Ramos (cell line): ENCODE results near the gene CD151.

Experiments used
- in situ Hi-C: fragments of 300-500 bp; cut with MboI; formaldehyde crosslinking; loops from one replicate; pipeline ENCODE4 v1.14.3; 2022; ENCODE audit warnings: low sequenced_read_pairs; ENCODE audit not compliant: unreplicated experiment

CD151 gene

GRCh38 chr11:796565-797295 lies 36.0 kb upstream of the CD151 start:
- in situ Hi-C loops: no loop called here

DNA sequence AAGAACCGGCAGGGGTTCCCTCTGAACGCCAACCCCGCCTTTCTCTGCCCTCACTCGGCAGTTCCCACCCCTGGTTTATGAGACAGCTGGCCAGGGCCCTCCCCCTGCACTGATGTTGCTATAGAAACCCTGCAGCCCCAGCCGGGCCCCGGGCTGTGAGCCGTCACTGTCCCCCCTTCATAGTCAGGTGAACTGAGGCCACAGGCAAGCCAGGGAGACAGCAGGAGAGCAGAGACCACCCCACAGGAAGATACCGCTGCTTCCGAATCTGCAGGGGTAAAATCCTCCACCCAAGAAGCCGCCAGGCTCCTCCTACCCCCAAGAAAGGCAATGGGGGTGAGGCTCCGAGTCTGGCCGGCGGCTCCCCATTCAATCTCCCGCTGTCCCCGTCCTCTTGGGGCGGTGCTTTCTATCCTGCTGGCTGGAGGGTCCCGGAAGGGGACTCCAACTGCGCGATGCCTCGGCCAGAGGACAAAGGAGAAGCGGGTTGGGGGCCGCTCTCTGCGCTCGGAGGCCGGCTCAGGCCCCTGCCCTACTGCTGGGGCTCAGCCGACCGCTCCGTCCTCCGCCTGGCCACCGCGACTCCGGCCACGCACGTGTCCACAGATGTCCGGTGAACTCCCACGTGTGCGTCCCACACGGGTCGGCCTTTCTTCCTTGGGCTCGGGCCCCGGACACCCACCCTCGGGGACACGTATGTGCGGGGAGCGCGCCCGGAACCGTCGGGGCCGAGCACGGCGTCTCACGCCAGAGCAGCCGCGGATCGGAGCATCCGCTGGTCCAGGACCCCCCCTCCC lies 35.3 kb upstream of the CD151 start:
- in situ Hi-C loops: no loop called here

DNA sequence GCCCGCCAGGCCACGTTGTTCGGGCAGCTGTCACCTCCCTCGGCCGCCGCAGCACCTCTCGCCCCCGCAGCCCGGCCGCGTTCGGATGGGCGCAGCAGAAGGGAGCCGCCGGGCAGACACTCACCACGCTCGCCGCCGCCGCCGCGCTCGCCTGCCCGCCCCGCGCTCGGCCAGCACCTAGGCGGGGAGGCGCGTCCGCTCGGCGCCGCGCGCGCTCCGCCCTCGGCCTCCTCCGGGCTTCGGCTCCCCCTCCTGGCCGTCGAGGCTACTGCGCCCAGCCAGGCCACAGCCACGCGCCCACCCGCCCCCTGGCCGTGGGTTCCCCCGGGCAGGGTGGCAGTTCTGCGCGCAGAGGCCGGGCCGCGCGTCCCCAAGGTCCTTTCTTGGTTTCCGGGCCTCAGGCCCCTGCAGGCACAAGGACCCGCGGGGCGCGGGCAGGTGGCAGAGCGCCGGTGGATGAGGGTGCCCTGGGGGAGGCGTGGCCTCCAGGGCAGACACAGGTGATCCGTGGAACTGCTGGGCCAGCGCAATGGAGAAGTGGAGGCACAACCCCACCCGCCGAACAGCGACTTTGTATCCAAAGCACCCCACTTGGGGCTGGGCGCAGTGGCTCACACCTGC lies 34.5 kb upstream of the CD151 start, which contains the start of gene SLC25A22:
TSS of gene SLC25A22 (minus strand) at position 189 of the 621 bp plus-strand sequence. CDS start 3,275 bp downstream, outside the sequence.
- in situ Hi-C loops: no loop called here

DNA sequence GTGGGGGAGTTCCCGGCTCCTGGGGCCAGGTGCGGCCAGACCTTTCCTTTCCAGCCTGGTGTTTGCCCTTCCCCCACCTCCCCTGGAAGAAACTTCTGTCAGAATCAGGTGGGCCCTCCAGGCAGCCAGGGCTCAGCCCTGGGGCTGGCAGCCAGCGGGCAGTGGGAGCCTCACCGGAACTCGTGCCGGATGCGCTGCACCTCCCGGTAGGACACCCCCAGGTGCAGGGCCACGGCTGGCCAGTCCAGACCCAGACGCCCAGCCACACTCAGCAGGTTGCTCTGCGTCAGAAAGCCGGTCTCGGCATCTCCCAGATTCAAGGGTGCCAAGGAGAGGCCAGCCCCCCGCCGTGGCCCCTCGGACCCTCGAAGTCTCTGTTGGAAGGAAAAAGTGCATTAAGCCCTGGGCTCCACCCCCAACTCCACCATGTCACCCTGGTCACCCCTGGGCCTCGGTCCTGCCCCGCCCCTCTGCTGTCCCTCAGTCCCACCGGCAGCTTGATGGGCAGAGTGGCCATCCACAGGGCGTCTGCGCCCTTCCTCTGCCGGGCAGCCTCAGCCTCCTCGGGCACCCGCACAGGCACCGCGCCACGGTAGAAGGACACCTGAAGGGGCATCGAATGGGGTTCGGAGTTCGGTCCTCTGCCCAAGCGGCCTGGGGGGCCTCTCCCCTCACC lies 33.0 kb upstream of the CD151 start:
- in situ Hi-C loops: loop anchor here (25.0 kb wide), 1 partner anchor 1588 kb away; the partner anchor contains the start of gene CD81

GRCh38 chr11:800473-800872 lies 32.3 kb upstream of the CD151 start:
- in situ Hi-C loops: loop anchor here (25.0 kb wide), 1 partner anchor 1587 kb away; the partner anchor contains the start of gene CD81

GRCh38 chr11:801097-801780 lies 31.5 kb upstream of the CD151 start:
- in situ Hi-C loops: loop anchor here (25.0 kb wide), 1 partner anchor 1586 kb away; the partner anchor contains the start of gene CD81

DNA sequence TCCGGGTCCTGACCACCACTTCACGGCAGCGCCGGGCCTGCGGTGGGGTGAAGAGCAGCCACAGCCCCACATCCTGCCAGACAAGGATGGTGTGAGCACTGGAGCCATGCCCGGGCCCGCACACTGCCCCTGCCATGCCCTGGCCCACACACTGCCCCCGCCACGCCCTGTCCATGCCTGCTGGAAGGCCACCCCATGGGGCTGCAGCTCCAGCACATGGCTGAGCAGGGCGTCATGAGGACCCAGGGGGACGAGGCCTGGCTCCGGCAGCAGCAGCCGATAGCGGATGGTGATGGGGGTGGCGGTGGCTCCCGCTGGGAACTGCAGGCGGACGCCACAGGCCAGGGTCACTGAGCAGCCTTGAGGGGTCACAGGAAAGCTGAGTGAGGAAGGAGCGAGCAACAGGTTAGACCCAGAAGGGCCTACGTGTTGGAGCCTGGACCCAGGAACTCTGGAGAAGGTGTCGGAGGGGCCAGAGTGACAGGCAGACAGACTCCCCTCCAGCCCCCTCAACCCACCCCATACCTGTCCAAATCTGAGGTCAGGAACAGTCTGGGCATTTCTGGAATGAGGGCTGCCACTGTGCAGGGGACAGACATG lies 30.6 kb upstream of the CD151 start:
- in situ Hi-C loops: loop anchor here (25.0 kb wide), 1 partner anchor 1585 kb away; the partner anchor contains the start of gene CD81

DNA sequence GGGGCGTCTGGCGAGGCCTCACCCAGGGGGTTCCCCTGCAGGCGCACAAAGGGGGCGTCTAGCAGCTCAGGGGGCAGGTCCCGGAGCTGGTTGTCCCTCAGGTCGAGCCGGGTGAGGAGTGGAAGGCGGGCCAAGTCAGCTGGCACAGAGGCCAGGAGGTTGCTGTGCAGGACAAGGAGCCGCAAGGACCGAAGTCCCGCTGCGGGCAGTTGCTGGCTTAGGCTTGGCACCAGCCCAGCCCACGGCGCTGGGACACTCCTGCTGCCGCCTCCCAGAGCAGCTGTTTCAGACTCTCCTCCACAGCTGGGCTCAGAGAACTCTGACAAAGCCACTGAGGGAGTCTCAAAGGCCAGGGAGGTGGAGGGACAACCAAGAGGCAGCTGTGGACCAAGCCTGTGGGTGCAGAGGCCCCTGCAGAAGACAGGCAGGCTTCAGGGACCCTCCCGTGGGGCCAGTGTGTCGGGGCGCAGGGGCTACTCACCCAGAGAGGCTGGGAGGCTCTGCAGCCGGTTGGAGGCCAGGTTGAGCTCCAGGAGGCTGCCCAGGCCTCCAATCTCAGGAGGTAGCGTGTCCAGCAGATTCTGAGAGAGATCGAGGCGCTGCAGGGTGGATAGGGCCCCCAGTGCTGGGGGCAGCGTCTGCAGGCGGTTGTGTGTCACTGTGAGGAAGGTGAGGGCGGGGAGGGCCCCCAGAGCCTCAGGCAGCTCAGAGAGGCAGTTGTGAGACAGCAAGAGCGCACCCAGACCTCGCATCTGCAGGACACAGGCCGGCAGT lies 29.9 kb upstream of the CD151 start:
- in situ Hi-C loops: loop anchor here (25.0 kb wide), 1 partner anchor 1584 kb away; the partner anchor contains the start of gene CD81

- in situ Hi-C loops: loop anchor here (25.0 kb wide), 1 partner anchor 1584 kb away; the partner anchor contains the start of gene CD81
These were observed 29.3 kb upstream of the CD151 start for GRCh38 chr11:803467-803742.

- in situ Hi-C loops: loop anchor here (25.0 kb wide), 1 partner anchor 1583 kb away; the partner anchor contains the start of gene CD81
These were observed 28.8 kb upstream of the CD151 start for GRCh38 chr11:803770-804598.

- in situ Hi-C loops: loop anchor here (25.0 kb wide), 1 partner anchor 1583 kb away; the partner anchor contains the start of gene CD81
These were observed 28.2 kb upstream of the CD151 start for GRCh38 chr11:804599-804964.

DNA sequence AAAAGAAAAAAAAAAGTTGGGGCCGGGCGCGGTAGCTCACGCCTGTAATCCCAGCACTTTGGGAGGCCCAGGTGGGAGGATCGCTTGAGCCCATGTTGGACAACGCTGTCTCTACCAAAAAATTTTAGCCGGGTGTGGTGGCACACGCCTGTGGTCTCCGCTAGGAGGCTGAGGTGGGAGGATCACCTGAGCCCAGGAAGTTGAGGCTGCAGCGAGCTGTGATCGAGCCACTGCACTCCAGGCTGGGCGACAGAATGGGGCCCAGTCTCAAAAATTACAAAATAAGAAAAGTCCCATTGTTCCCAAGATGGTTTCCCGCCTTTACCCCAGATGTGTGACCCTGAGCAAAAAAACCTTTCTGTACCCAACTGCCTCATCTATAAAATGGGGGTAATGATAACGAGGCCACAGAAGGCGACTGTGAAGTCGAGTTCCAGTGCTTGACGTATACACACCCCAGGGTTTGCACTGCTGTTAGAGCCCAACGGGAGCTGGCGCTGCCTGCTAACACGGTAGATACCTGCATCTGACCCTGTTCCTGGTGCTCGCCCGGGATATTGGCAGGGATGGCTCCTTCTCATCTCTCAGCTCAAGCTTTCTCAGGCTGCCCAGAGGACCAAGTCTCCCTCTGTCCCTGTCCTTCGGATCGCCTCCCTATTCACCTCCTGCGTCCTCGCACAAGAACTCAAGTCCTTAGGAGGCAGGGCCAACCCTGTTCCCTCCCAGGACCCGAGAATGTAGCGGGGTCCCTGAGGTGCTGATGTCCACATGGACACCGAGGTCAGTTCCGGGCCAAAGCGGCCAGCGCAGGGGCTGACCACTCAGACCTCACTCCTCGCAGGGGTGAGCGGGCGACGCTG lies 24.1 kb upstream of the CD151 start:
- in situ Hi-C loops: loop anchor here (25.0 kb wide), 1 partner anchor 1579 kb away; the partner anchor contains the start of gene CD81

DNA sequence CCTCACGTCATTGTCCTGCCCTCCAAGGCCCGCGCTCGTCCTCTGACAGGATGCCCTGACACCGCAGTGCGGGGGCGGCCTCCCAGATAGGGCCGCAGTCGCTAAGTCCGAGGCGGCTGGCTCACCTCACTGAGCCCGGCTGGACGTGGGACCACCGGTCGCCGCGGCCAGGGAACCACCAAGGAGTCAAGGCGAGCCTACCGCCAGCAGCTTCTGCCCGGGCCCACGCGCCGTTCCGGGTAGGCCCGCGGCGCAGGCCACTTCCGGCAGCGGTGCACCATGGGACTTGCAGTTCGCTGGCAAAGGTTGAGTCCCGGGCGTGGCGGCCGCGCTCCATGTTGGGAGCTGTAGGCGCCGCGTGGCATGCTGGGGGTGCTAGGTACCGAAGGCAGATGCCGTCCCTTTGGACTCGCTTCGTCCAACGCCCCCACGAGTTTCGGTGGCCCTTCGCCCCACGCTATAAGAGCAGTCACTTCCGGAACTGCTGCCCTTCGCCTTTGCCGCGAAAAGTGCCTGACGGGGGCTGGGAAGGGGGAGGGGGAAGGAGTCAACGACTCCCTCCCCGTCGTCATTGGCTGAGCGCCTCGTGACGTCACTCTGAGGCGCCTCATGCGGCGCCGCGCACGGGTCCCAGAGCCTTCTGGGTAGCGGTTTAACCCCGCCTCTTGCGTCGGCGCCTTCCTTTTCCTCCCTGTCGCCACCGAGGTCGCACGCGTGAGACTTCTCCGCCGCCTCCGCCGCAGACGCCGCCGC lies 23.3 kb upstream of the CD151 start, which contains the start of gene RPLP2:
TSS of gene RPLP2 (plus strand) at position 681 of the 753 bp plus-strand sequence. CDS start 268 bp downstream, outside the sequence.
- in situ Hi-C loops: loop anchor here (25.0 kb wide), 1 partner anchor 1578 kb away; the partner anchor contains the start of gene CD81

DNA sequence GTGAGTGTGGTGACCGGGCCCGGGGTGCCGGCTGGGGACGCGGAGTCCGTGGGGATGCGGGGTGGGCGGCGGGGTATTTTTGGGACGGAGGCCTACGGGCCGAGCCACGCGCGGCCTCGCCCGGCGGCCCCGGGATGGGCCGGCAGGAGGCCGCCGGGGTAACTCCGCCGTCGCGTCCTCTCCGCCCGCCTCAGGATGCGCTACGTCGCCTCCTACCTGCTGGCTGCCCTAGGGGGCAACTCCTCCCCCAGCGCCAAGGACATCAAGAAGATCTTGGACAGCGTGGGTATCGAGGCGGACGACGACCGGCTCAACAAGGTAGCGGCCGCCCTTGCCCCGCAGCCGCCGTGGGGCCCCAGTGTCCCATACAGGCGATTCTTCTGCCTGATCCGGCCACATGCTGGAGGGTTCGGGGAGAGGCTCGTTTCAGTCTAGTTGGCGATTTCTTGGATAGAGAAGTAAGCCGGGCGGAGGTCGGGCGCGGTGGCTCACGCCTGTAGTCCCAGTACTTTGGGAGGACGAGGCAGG lies 22.6 kb upstream of the CD151 start:
- in situ Hi-C loops: loop anchor here (25.0 kb wide), 1 partner anchor 1577 kb away; the partner anchor contains the start of gene CD81
